Bronchial epithelial cell (primary cell): ENCODE results near the gene ZDHHC9. TPM values are rescaled to one million over a fixed set of nuclear protein-coding genes. Genes with fewer than 3 reads are reported as not detected.

Experiments
- DNase-seq: peaks from one replicate; pipeline ENCODE4 v3.0.0-alpha.2; 2010; ENCODE audit warnings: low read depth
- FAIRE-seq: peaks from 2 replicates; lab custom pipeline; 2011; peaks lifted over from hg19 to GRCh38; lab: Jason Lieb, UNC
- H3K27me3 ChIP-seq: 2 replicates; pipeline ENCODE4 v1.5.1; 2011; ENCODE audit warnings: low read length; ENCODE audit not compliant: control insufficient read depth, insufficient read depth
- H3K36me3 ChIP-seq: 2 replicates; pipeline ENCODE4 v1.5.1; 2011; ENCODE audit warnings: low read length; ENCODE audit not compliant: control insufficient read depth, insufficient read depth
- H3K4me3 ChIP-seq: 2 replicates; pipeline ENCODE4 v1.5.1; 2011; ENCODE audit warnings: mild to moderate bottlenecking, low read depth, low read length, control low read depth
- CTCF ChIP-seq: IDR thresholded peaks from 2 replicates; pipeline ENCODE4 v1.5.1; 2011; ENCODE audit warnings: mild to moderate bottlenecking, moderate library complexity, low read length, control low read depth, inconsistent platforms; ENCODE audit not compliant: insufficient read depth, severe bottlenecking
- total RNA-seq: library from RNA; depleted of rRNA; stranded (reverse); fragments of >200 nt; gene quantifications from 2 replicates; pipeline ENCODE4 v1.2.1, GENCODE V29; 2014

ZDHHC9 gene
- total RNA-seq, 1 donor from 2014 or later = 17.1 TPM

GRCh38 chrX:129797251-129797906, 46.3 kb downstream of the ZDHHC9 start:
- Histone ChIP-seq H3K36me3 (no peaks in the 10 kb centered on the region), H3K27me3 (no peaks in the 10 kb centered on the region), H3K4me3 (no peak overlapping the region)
- no peak for DNase-seq
- TF ChIP-seq CTCF = no peak
- FAIRE-seq = no peak

GRCh38 chrX:129795584-129795983, 48.1 kb downstream of the ZDHHC9 start:
- Histone ChIP-seq H3K4me3 (no peak overlapping the region), H3K36me3 (no peaks in the 10 kb centered on the region), H3K27me3 (no peaks in the 10 kb centered on the region)
- FAIRE-seq (no peak), DNase-seq (no peak)
- no peak for TF ChIP-seq CTCF

- Histone ChIP-seq H3K27me3 (no peaks in the 10 kb centered on the region), H3K4me3 (no peak overlapping the region), H3K36me3 (no peaks in the 10 kb centered on the region)
- no peak for FAIRE-seq
- no peak for DNase-seq
- TF ChIP-seq CTCF = no peak
Observed at GRCh38 chrX:129793604-129794191, 50.0 kb downstream of the ZDHHC9 start.

GRCh38 chrX:129792586-129793291, 50.9 kb downstream of the ZDHHC9 start:
- no peak for DNase-seq
- Histone ChIP-seq H3K4me3 (no peak overlapping the region), H3K36me3 (no peaks in the 10 kb centered on the region), H3K27me3 (no peaks in the 10 kb centered on the region)
- no peak for TF ChIP-seq CTCF
- no peak for FAIRE-seq

GRCh38 chrX:129791961-129792570, 51.6 kb downstream of the ZDHHC9 start:
- no peaks in the 10 kb centered on the region for H3K36me3 ChIP-seq
- FAIRE-seq = no peak
- no peak overlapping the region for H3K4me3 ChIP-seq
- TF ChIP-seq CTCF = no peak
- DNase-seq = no peak
- no peaks in the 10 kb centered on the region for H3K27me3 ChIP-seq
